Breast epithelium (tissue), 4 donors: ENCODE results near the gene ZNF516. TPM values are rescaled to one million over a fixed set of nuclear protein-coding genes. Genes with fewer than 3 reads are reported as not detected.

Experiments used
- DNase-seq, 2 donors: peaks; one replicate each; pipeline ENCODE4 v3.0.0-alpha.2; 2019; ENCODE audit warnings: low spot score in 2 of 2
- H3K27ac ChIP-seq, 2 donors: fragments of 200-600 bp; sonication (generic) in 1 of 2; one replicate each; pipeline ENCODE4 v1.5.1; 2016 to 2019; ENCODE audit warnings: mild to moderate bottlenecking in 1 of 2
- H3K27me3 ChIP-seq, 2 donors: fragments of 200-600 bp; sonication (generic) in 1 of 2; one replicate each; pipeline versions ENCODE4 v1.5.1 to v1.6.0; 2017 to 2019; ENCODE audit warnings: control low read depth in 1 of 2, mild to moderate bottlenecking in 1 of 2
- H3K36me3 ChIP-seq: fragments of 200-600 bp; one replicate; pipeline ENCODE4 v1.5.1; 2019
- H3K4me1 ChIP-seq, 2 donors: fragments of 200-600 bp; sonication (generic); one replicate each; pipeline ENCODE4 v1.5.1; 2016 to 2019; ENCODE audit warnings: control low read depth in 1 of 2
- H3K4me3 ChIP-seq, 3 donors: fragments of 200-600 bp; sonication (generic); 1 replicate in 2 of 3; 2 replicates in 1 of 3; pipeline ENCODE4 v1.5.1; 2016 to 2019; ENCODE audit warnings: mild to moderate bottlenecking in 3 of 3, moderate library complexity in 2 of 3
- H3K9me3 ChIP-seq, 2 donors: fragments of 200-600 bp; sonication (generic) in 1 of 2; one replicate each; pipeline ENCODE4 v1.5.1; 2016 to 2019; ENCODE audit warnings: control low read depth in 1 of 2
- POLR2A ChIP-seq: fragments of 450-650 bp; IDR thresholded peaks from one replicate; pipeline ENCODE4 v1.6.1; 2016; ENCODE audit warnings: antibody characterized with exemption, mild to moderate bottlenecking, moderate library complexity
- POLR2AphosphoS5 ChIP-seq, 3 donors: sonication (generic); formaldehyde crosslinking; IDR thresholded peaks; one replicate each; pipeline ENCODE4 v1.6.1; 2017; ENCODE audit warnings: antibody characterized with exemption in 3 of 3
- intact Hi-C: fragments of 100-400 bp; cut with DNase I; formaldehyde crosslinking; loops from one replicate; pipeline ENCODE4 v1.15.1; 2023; ENCODE audit warnings: low total_unique reads
- total RNA-seq, 3 donors: library from RNA; depleted of rRNA; stranded (reverse); fragments of >200 nt; gene quantifications; one replicate each; pipeline ENCODE4 v1.1.0, GENCODE V29; 2016
- TF ChIP-seq, protein P1 (sequence below), 3 donors: fragments of 450-650 bp; IDR thresholded peaks; one replicate each; pipeline ENCODE4 v1.5.1; 2016 to 2017; ENCODE audit warnings: antibody characterized with exemption in 3 of 3, mild to moderate bottlenecking in 3 of 3, moderate library complexity in 3 of 3

The ZNF516 gene
- total RNA-seq, 3 donors from 2014 or later: 12.0 to 33.4 (median 24.0) TPM

- Histone ChIP-seq H3K9me3 (no peaks in the 10 kb centered on the region), H3K27me3 (no peaks in the 10 kb centered on the region), H3K4me3 (no peak overlapping the region), H3K36me3 (no peaks in the 10 kb centered on the region), H3K27ac (no peak overlapping the region), H3K4me1 (no peaks in the 10 kb centered on the region)
- intact Hi-C loops: no loop called here
- TF ChIP-seq, protein P1, sequence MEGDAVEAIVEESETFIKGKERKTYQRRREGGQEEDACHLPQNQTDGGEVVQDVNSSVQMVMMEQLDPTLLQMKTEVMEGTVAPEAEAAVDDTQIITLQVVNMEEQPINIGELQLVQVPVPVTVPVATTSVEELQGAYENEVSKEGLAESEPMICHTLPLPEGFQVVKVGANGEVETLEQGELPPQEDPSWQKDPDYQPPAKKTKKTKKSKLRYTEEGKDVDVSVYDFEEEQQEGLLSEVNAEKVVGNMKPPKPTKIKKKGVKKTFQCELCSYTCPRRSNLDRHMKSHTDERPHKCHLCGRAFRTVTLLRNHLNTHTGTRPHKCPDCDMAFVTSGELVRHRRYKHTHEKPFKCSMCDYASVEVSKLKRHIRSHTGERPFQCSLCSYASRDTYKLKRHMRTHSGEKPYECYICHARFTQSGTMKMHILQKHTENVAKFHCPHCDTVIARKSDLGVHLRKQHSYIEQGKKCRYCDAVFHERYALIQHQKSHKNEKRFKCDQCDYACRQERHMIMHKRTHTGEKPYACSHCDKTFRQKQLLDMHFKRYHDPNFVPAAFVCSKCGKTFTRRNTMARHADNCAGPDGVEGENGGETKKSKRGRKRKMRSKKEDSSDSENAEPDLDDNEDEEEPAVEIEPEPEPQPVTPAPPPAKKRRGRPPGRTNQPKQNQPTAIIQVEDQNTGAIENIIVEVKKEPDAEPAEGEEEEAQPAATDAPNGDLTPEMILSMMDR (IDR thresholded peaks at IDR 0.05): no peak
- no peak for TF ChIP-seq POLR2A
- no peak for TF ChIP-seq POLR2AphosphoS5 (IDR thresholded peaks at IDR 0.05)
- no peak for DNase-seq
Measured at GRCh38 chr18:76357585-76358260, 137.3 kb downstream of the ZNF516 start.

DNA sequence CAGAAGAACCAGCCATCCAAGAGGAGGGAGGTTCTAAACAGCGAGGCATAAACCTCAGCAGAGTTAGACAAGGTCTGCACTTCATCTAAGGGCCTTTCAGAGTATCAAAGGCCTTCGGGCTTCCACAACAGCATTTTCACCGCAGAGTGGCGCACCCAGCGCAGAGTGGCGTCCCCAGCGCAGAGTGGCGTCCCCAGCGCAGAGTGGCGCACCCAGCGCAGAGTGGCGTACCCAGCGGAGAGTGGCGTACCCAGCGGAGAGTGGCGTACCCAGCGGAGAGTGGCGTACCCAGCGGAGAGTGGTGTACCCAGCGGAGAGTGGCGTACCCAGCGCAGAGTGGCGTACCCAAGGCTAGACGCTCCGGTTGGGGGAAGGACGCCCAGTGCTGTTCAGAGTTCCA lies 137.9 kb downstream of the ZNF516 start:
- H3K27me3 ChIP-seq: no peaks in the 10 kb centered on the region
- H3K36me3 ChIP-seq: no peaks in the 10 kb centered on the region
- no peaks in the 10 kb centered on the region for H3K9me3 ChIP-seq
- H3K4me3 ChIP-seq: no peak overlapping the region
- no peak overlapping the region for H3K27ac ChIP-seq
- intact Hi-C loops: no loop called here
- H3K4me1 ChIP-seq: no peaks in the 10 kb centered on the region
- TF ChIP-seq POLR2A (no peak), POLR2AphosphoS5 (IDR thresholded peaks at IDR 0.05) (no peak)
- TF ChIP-seq, protein P1 (IDR thresholded peaks at IDR 0.05): no peak
- DNase-seq: no peak

DNA sequence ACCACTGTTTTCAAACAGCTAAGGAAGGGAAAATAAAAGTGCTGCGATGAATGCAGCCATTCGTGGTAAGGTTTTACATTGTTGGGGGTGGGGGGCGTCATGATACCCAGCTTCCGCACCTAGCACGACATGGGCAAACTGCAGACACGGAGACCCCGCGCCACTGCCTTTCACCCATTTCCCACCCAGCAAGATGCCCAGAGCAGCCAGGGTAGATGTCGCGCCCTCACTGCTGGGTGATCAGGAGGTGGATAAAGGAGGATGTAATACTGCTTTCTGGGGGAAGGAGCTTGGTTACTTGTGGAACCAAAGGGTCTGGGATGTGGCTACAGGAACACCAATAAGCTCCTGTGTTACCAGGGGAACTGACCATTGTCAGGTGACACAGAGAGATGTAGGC lies 138.4 kb downstream of the ZNF516 start:
- Histone ChIP-seq H3K4me3 (no peak overlapping the region), H3K27me3 (no peaks in the 10 kb centered on the region), H3K4me1 (no peaks in the 10 kb centered on the region), H3K27ac (no peak overlapping the region), H3K9me3 (no peaks in the 10 kb centered on the region), H3K36me3 (no peaks in the 10 kb centered on the region)
- intact Hi-C loops: no loop called here
- TF ChIP-seq POLR2AphosphoS5 (IDR thresholded peaks at IDR 0.05) (no peak), POLR2A (no peak)
- DNase-seq: no peak

GRCh38 chr18:76354348-76354747 lies 140.7 kb downstream of the ZNF516 start:
- intact Hi-C loops: no loop called here
- H3K36me3 ChIP-seq: no peaks in the 10 kb centered on the region
- DNase-seq: no peak
- no peak overlapping the region for H3K4me3 ChIP-seq
- H3K4me1 ChIP-seq: no peaks in the 10 kb centered on the region
- no peaks in the 10 kb centered on the region for H3K9me3 ChIP-seq
- no peaks in the 10 kb centered on the region for H3K27me3 ChIP-seq
- no peak overlapping the region for H3K27ac ChIP-seq
- no peak for TF ChIP-seq POLR2AphosphoS5 (IDR thresholded peaks at IDR 0.05)
- no peak for TF ChIP-seq POLR2A
- TF ChIP-seq, protein P1 (IDR thresholded peaks at IDR 0.05): no peak

- intact Hi-C loops: no loop called here
- DNase-seq: no peak
- no peak overlapping the region for H3K27ac ChIP-seq
- H3K4me1 ChIP-seq: no peaks in the 10 kb centered on the region
- H3K4me3 ChIP-seq: no peak overlapping the region
- H3K36me3 ChIP-seq: no peaks in the 10 kb centered on the region
- no peaks in the 10 kb centered on the region for H3K27me3 ChIP-seq
- TF ChIP-seq POLR2AphosphoS5 (IDR thresholded peaks at IDR 0.05): no peak
- TF ChIP-seq, protein P1 (IDR thresholded peaks at IDR 0.05): no peak
- no peak for TF ChIP-seq POLR2A
- H3K9me3 ChIP-seq: no peaks in the 10 kb centered on the region
Measured at GRCh38 chr18:76353500-76353899, 141.5 kb downstream of the ZNF516 start.
